Measurements from ENCODE around the gene DCC.

DCC gene

GRCh38 chr18:53126210-53126609, 786.2 kb downstream of the DCC start:
- DNase-seq: no peak

- no peak for DNase-seq
Measured at GRCh38 chr18:53131001-53131400, 791.0 kb downstream of the DCC start.

- DNase-seq: no peak
Measured at GRCh38 chr18:53134711-53135110, 794.7 kb downstream of the DCC start.

DNA sequence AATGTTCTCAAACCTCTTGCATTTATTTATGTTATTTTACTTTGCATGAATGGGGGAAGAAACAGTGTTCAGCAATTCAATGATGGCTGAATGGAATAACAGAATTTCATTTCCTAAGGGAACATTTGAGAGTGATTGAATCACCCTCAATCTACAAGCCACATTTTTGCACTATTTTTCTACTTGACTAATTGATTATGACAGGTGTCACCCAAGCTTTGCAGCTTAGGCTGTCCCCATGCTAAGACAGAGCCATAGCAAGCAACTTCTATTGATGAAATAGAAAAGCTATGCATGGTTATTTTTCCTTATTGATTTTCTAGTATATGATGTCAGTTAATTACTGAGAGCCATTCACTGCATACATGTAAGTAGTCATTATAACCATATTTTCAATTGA, 795.7 kb downstream of the DCC start:
- DNase-seq: no peak

GRCh38 chr18:53139746-53140500, 799.9 kb downstream of the DCC start:
- no peak for DNase-seq

- DNase-seq: no peak
Measured at GRCh38 chr18:53142005-53142404, 802.0 kb downstream of the DCC start.

DNA sequence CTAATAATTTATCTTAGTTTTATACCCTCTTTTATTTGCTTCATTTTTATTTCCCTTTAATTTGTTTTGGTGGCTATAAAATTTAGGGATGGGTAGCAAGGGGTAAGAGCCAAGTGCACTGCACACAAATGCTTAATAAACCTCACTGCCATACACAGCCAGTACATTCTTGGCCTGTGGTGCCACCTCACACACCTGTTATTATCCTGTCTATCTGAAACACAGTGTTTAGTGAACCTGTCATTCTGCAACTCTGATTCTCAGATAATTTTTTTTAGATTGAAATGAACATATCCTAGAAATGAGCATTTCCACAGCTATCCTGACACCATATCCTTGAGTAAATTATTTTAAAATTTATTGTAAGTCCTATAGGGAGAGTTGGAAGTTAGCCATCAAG, 807.5 kb downstream of the DCC start:
- no peak for DNase-seq

DNA sequence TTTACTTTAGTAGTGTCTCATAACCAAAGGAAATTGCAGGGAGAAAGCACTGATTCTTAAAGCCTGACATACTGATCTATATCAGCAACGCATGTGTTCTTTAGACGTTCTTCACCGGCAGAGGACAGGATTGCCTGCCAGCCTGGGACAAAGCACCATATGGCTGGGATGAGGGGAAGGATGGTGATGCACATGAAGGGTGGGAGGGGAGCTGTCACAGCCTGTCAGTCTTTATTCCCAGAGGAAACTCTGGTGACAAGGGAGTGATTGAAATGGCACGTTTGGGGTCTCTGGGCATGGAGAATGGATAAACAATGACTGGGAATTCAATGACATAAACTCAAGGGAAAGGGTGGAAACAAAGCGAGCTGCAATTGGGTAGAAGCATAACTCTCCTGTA, 808.1 kb downstream of the DCC start:
- DNase-seq: no peak

GRCh38 chr18:53152476-53152875, 812.5 kb downstream of the DCC start:
- DNase-seq: no peak

- no peak for DNase-seq
Measured at GRCh38 chr18:53153281-53153680, 813.3 kb downstream of the DCC start.

DNA sequence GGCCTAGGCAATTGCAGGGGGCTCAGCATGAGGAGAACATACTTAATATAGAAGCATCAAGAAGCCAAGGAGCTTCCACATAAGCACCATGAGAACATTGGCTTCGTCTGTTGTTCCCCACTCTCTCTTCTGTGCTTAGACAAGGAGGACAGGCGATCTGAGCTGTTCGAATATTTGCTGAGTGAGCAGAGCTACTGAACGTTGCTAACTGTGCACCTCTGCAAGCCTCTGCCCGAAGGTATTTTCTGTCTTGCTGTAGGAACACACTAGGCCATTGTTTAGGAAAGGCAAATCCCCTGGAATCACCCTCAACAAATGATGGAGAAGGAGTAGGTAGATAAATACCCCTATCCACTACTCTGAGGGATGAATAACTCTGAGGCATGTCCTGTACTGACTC, 813.8 kb downstream of the DCC start:
- no peak for DNase-seq

GRCh38 chr18:53165770-53166169, 825.8 kb downstream of the DCC start:
- no peak for DNase-seq

GRCh38 chr18:53169346-53169745, 829.3 kb downstream of the DCC start:
- DNase-seq: no peak

GRCh38 chr18:53191634-53192033, 851.6 kb downstream of the DCC start:
- DNase-seq: no peak

DNA sequence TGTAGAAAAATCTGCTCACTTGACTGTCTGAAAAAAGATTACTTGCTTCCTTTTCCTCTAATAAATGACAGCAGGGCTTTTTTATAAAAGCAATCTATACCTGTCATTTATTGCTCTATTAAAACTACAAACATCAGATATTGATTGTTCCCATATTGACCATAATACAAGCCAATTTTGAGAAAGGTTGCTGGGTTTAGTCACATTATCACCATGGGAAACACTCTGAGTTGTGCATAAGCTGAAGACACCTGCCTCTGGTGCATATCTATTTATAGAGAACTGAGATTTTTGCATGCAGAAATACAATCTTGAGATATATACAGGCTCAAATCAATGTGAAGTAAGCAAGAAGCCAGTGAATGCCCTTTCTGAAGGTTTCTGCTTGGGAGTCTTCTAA, 853.9 kb downstream of the DCC start:
- no peak for DNase-seq

GRCh38 chr18:53219853-53220252, 879.9 kb downstream of the DCC start:
- no peak for DNase-seq

- no peak for DNase-seq
Measured at GRCh38 chr18:53224128-53224778, 884.3 kb downstream of the DCC start.

DNA sequence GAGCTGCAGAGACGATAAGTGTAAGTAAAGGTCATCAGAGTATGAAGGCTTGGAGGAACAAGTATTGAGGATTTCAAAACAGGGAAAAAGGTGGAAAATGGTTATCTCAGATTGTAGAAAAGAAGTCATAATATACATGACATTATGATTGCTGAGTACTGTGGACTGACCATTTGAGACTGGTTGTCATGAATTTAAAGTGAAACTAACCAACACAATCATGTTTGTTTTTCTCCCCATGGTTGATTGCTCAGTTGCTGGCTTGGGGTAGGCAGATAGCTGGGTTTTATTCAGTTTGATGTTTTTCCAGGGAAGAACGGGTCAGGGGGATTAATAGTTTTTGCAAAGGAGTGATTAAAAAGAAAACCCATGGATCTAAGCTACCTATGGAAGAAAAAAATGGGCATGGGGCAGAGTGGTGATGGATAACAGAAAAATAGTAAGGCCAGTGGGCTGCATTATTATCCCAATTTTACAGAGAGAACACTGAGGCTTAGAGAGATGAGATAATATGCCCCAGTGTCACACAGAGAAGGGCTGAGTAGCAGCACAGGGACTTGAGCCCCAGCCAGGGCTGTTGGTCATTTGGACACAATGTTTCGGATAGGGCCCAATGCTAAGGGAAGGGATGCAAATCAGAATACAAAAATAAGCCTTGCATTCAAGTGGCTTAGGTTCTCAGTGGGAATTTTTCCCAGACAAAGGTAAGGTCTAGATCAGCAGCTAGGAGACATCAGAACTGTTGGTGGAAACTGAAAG, 885.7 kb downstream of the DCC start:
- no peak for DNase-seq

- no peak for DNase-seq
Measured at GRCh38 chr18:53234610-53235009, 894.6 kb downstream of the DCC start.

- no peak for DNase-seq
Measured at GRCh38 chr18:53241161-53241560, 901.2 kb downstream of the DCC start.

DNA sequence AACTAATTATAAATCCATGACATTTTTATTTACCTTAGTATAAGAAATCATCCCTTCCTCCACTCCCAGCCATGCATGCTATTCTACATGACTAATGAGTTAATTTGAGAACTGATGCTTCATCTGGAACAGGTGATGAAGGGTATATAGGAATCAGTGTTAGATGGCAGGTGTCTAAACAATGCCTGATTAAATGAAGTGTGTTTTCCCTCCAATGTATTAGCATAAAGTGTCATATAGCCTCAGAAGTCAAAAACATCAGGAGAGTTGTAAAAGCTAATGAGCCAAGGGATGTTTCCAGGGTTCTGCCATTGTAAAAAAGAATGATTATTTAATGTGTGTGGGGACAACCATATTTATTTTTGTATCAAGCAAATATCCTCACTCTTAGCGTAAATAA, 913.8 kb downstream of the DCC start:
- DNase-seq: no peak

DNA sequence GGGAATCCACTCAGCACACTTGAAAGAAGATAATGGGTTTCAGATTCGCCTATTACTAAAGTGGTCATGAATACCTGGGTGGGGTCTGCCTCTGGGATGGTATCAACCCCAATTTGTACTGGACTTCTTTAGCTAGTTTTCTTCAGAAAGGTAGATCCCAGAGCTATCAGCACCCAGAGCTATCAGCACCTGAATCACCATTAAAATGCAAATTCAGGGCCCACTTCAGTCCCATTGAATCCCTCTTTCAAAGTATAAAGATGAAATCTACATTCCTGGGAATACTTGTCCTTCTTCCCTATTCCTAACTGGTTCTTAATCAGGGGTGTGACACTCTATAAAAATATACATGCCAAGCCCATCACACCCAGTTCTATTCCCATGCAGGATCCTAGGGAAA, 914.3 kb downstream of the DCC start:
- no peak for DNase-seq

DNA sequence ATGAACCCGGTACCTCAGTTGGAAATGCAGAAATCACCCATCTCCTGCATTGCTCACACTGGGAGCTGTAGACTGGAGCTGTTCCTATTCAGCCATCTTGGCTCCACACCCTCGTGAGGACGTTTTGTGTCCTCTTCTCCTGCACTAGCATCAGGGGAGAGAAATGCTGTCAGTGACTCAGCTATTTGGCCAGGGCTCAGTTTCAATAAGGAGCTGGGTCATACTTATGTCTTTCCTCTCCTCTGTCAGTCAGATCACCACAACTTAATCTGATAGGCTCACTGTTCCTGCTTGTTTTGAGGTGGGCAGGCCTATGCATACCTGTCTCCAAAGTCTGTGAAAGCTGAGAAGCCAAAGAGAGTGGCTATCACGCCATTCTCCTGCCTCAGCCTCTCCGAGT, 921.2 kb downstream of the DCC start:
- no peak for DNase-seq

DNA sequence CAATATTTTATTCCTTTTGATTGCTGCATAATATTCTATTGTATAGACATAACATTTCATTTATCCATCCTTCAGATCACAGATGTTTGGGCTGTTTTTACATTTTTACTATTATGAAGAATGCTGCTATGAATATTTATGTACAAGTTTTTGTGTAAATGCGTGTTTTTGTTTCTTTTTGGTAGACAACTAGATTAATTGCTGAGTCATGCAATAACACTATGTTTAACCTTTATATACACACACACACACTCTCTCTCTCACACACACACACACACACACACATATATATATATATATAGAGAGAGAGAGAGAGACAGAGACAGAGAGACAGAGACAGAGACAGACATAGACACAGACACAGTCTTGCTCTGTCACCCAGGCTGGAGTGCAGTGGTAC, 926.9 kb downstream of the DCC start:
- DNase-seq: no peak

Measured in CD4-positive, alpha-beta T cell treated with Interleukin-4 for 1 hour (primary cell).